Measurements from ENCODE around the gene LAIR2. TPM values are rescaled to one million over a fixed set of nuclear protein-coding genes. Genes with fewer than 3 reads are reported as not detected.

Gene LAIR2
- total and polyA plus RNA-seq, 2 of the 13 experiments (the other 11 are each of a cell fraction or from before 2014, with no cell fraction given) = 1.3 to 1.9 TPM

DNA sequence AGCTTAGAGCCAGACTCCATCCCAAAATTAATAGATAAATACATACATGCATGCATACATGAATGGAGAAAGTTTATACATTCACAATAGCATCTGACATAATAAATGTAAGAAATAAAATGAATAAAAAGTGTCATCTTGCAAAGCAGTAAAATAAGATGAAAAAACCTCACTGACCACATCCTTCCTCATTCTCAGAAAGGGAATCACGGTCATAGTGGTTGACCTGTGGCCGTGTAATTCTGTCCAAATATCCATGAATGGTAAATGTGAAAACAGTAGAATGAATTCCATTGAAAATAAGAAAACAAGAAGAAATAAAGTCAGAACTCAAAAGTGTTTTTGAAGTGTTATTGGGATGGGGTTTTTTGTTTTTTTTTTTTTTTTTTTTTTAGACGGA lies 19.7 kb upstream of the LAIR2 start:
- ChIA-PET POLR2A (no interaction called here), CTCF (ENCODE audit: low intra/inter-chr PET ratio, low total read pairs) (no interaction called here)
- no TSS peak for BruUV-seq (replicated peaks)
- TF ChIP-seq ZNF234 (CRISPR knock-in tag; conservative IDR thresholded peaks at IDR 0.05) (no peak), NRL (CRISPR knock-in tag; IDR thresholded peaks at IDR 0.05; ENCODE audit: borderline replicate concordance) (no peak), ZNF17 (CRISPR knock-in tag; IDR thresholded peaks at IDR 0.05) (no peak), TEAD2 (CRISPR knock-in tag; IDR thresholded peaks at IDR 0.05) (no peak), EED (CRISPR knock-in tag; IDR thresholded peaks at IDR 0.05) (no peak), SOX13 (IDR thresholded peaks at IDR 0.05) (no peak), SOX13 (CRISPR knock-in tag; conservative IDR thresholded peaks at IDR 0.05 in 1 of 2, IDR thresholded peaks at IDR 0.05 in 1 of 2) (no peak), ZNF276 (CRISPR knock-in tag; IDR thresholded peaks at IDR 0.05; ENCODE audit: low read depth) (no peak), CBX1 (IDR thresholded peaks at IDR 0.05; ENCODE audit: low read depth) (no peak), ZNF326 (CRISPR knock-in tag; IDR thresholded peaks at IDR 0.05; ENCODE audit: borderline replicate concordance) (no peak), GABPB1 (CRISPR knock-in tag; IDR thresholded peaks at IDR 0.05) (no peak), PHF20 (CRISPR knock-in tag; IDR thresholded peaks at IDR 0.05) (no peak), MLLT10 (CRISPR knock-in tag; IDR thresholded peaks at IDR 0.05) (no peak), SPEN (CRISPR knock-in tag; IDR thresholded peaks at IDR 0.05; ENCODE audit: low read depth) (no peak), SMC3 (IDR thresholded peaks at IDR 0.05; ENCODE audit: low read length) (no peak), ZNF614 (CRISPR knock-in tag; IDR thresholded peaks at IDR 0.05; ENCODE audit: borderline replicate concordance) (no peak), ZNF891 (CRISPR knock-in tag; IDR thresholded peaks at IDR 0.05) (no peak)
- Histone ChIP-seq H3K4me2 (ENCODE audit: low read depth, low read length) (no peak overlapping the region), H3K27me3 (ENCODE audit: control insufficient read depth in 1 of 2, insufficient read depth in 2 of 2, low read length in 2 of 2) (no peaks in the 10 kb centered on the region), H4K20me1 (ENCODE audit: insufficient read depth, low read length) (no peaks in the 10 kb centered on the region), H3K36me3 (replicated peaks in 1 of 2; ENCODE audit: control insufficient read depth in 1 of 2, insufficient read depth in 2 of 2, low read length in 2 of 2) (no peaks in the 10 kb centered on the region), H3K9ac (ENCODE audit: insufficient read depth, low read depth, low read length) (no peak overlapping the region), H3K9me3 (ENCODE audit: low read length) (no peaks in the 10 kb centered on the region), H3K27ac (ENCODE audit: extremely low read length, insufficient read depth, low read length) (no peak overlapping the region), H2AFZ (ENCODE audit: low read length) (no peak overlapping the region), H3K79me2 (ENCODE audit: insufficient read depth, low read length) (no peaks in the 10 kb centered on the region), H3K4me3 (replicated peaks in 1 of 3; ENCODE audit: insufficient read depth in 1 of 3, low read depth in 2 of 3, low read length in 3 of 3) (no peak overlapping the region), H3K4me1 (ENCODE audit: insufficient read depth, low read length) (peaks cover 4% of the 10 kb centered on the region; the same call in 1 of the 2 replicates)
- ATAC-seq = no peak
- no peak for FAIRE-seq
- no peak for DNase-seq (ENCODE audit: low spot score)
- intact Hi-C loops (cut with micrococcal nuclease; ENCODE audit: unreplicated experiment) (no loop called here), in situ Hi-C loops (cut with HindIII; ENCODE audit: extremely low pct_ligation_motif_present, low pct_unique_long_range_greater_than_20kb) (no loop called here)
- 61% methylated on average over 3 of the region's 3 CpGs for WGBS (ENCODE audit: low lambda C conversion rate)
